Measurements from ENCODE around the gene LOXHD1. TPM values are rescaled to one million over a fixed set of nuclear protein-coding genes. Genes with fewer than 3 reads are reported as not detected.

LOXHD1 gene
- total RNA-seq, 2 experiments from 2014 or later = 0.12 to 0.14 TPM

DNA sequence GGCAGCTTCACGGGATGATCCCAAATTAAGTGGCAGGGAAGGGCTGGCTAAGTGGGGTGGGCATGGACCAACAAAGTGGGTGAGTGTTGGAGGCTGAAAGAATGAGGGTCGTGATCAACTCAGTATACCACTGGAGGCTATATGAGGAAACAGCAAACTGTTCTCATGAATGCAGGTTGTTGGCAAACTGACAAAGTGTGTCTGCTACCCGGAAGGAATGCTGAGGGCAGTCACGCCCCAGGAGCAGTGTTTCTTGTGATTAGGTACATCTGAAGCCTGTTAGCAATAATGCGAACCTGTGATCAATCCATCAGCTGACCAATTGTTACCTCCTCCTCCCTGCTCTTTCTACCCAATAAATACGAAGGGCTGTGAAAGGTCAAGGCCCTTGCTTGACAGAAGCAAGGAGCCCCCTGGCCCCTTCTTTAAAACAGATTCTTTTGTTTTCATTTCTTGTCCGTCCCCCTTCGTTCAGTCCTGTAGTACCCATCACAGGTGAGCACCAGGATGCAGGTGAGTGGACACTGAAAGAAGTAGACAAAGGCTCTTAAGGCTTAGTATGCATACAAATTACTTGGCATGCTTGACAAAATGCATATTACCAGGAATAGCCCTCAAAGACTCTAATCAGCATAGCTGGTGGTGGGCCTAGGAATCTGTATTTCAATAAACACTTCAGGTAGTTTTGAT is 67.9 kb downstream of the LOXHD1 start:
- no peak for DNase-seq
- Mint-ChIP-seq H3K9me3 (no peaks in the 10 kb centered on the region), H3K4me3 (no peak overlapping the region), H3K27ac (no peak overlapping the region), H3K4me1 (no peaks in the 10 kb centered on the region), H3K36me3 (no peaks in the 10 kb centered on the region), H3K27me3 (peaks cover 1% of the 10 kb centered on the region)

DNA sequence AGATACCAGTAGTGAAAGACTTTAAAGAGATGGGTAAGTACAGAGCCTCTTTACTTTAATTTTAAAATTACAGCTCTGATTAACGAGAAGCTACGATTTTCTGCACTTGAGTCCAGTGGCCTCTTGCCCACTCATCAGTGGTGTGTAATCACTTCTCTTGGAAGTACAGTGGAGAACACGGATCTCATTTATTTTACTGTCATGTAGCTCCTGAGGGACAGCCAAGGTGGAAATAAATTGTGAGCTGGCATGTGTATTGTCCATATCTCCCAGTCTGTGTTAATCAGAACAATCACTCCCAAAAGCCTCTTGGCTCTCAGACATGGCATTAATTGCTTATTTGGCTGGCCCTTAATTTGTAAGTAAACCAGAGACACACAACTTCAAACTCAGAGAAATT is 69.4 kb downstream of the LOXHD1 start:
- H3K4me3 Mint-ChIP-seq = no peak overlapping the region
- no peaks in the 10 kb centered on the region for H3K27me3 Mint-ChIP-seq
- no peak overlapping the region for H3K27ac Mint-ChIP-seq
- H3K4me1 Mint-ChIP-seq = no peaks in the 10 kb centered on the region
- H3K9me3 Mint-ChIP-seq = no peaks in the 10 kb centered on the region
- H3K36me3 Mint-ChIP-seq = no peaks in the 10 kb centered on the region
- no peak for DNase-seq

DNA sequence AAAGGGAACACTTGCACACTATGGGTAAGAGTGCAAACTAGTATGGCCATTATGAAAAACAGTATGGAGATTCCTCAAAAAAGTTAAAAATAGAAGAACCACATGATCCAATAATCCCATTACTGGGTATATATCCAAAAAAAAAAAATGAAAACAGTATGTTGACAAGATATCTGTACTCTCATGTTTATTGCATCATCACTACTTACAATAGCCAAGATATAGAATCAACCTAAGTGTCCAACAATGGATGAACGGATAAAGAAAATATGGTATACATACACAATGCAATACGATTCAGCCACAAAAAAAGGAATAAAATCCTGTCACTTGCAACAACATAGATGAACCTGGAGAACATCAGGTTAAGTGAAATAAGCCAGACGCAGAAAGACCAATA is 73.3 kb downstream of the LOXHD1 start:
- Mint-ChIP-seq H3K36me3 (peaks cover 7% of the 10 kb centered on the region), H3K4me1 (no peaks in the 10 kb centered on the region), H3K4me3 (no peak overlapping the region), H3K9me3 (peaks cover 19% of the 10 kb centered on the region), H3K27ac (no peak overlapping the region), H3K27me3 (peaks cover 4% of the 10 kb centered on the region)
- DNase-seq = no peak

DNA sequence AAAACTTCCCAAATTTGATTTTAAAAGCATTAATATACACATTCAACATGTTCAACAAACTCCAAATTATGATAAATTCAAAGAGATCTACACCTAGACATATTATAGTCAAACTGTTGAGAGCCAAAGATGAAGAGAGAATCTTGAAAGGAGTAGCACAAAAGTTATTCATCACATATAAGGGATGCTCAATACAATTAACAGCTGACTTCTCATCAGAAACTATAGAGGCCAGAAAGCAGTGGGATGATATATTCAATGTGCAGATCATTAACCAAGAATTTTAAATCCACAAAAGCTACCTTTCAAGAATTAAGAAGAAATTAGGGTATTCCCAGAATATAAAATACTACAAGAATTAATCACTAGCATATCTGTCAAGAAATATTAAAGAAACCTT is 75.4 kb downstream of the LOXHD1 start:
- no peak overlapping the region for H3K27ac Mint-ChIP-seq
- H3K9me3 Mint-ChIP-seq = peaks cover 19% of the 10 kb centered on the region
- peaks cover 7% of the 10 kb centered on the region for H3K36me3 Mint-ChIP-seq
- DNase-seq = no peak
- H3K27me3 Mint-ChIP-seq = peaks cover 4% of the 10 kb centered on the region
- H3K4me1 Mint-ChIP-seq = no peaks in the 10 kb centered on the region
- no peak overlapping the region for H3K4me3 Mint-ChIP-seq

DNA sequence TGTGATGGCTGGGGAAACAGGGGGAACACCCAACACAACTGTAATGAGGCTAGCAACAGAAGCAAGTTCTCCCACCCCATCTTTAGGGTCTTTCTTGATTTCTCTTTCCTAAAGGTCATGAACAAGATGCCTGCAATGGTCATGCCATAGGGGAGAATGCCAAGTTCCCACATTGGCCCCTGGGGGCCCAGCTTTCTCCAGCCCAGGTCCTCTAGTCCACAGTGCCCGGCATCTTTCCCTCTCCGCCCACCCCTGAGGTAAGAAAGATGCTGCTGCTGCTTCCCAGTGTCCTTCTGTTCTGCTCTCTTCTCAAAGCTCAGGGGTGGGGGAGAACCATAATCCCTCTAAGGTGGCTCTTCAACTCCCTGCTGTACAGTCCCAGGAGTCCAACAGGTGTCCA is 78.0 kb downstream of the LOXHD1 start:
- peaks cover 4% of the 10 kb centered on the region for H3K27me3 Mint-ChIP-seq
- DNase-seq = no peak
- peaks cover 3% of the 10 kb centered on the region for H3K4me1 Mint-ChIP-seq
- peaks cover 19% of the 10 kb centered on the region for H3K9me3 Mint-ChIP-seq
- peaks cover 7% of the 10 kb centered on the region for H3K36me3 Mint-ChIP-seq
- no peak overlapping the region for H3K4me3 Mint-ChIP-seq
- no peak overlapping the region for H3K27ac Mint-ChIP-seq

DNA sequence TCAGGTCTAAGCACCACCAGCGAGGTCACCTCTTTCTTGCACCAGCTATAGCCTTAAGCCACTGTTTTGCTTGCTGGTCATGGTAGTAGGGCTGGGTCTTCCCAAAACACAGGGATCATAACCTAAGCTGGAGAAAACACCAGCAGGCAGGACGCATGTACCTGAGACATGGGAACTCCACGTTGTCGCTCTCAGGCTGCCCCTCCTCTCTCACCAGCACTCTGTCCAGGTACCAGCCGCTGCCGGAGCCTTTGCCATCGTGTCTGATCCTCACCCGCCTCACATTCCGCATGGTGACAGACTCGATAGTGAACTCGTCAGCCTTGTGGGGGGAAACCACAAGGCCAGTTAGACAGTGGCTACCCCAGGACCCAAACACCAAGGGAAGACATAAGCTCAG is 79.5 kb downstream of the LOXHD1 start:
- no peak overlapping the region for H3K4me3 Mint-ChIP-seq
- peaks cover 4% of the 10 kb centered on the region for H3K27me3 Mint-ChIP-seq
- peaks cover 5% of the 10 kb centered on the region for H3K4me1 Mint-ChIP-seq
- no peak for DNase-seq
- no peak overlapping the region for H3K27ac Mint-ChIP-seq
- peaks cover 7% of the 10 kb centered on the region for H3K36me3 Mint-ChIP-seq
- peaks cover 19% of the 10 kb centered on the region for H3K9me3 Mint-ChIP-seq

DNA sequence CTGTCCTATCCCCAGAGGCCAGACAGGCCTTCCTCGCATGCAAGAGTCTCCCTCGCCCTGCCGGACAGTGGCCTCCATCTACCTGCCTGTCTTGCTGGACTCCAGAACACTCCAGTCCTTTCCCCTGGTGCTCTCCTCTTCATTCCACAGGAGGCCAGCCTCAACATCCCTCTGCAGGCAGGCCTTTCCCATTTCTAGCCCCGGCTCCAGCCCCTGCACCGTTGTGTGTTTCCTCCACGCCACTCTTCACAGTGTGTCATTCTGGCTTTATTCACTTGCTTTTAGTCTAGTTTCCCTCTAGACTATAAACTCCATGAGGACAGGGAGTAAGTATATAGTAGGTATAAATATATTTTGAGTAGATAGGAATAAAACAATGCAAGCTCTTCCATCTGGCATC is 81.2 kb downstream of the LOXHD1 start:
- Mint-ChIP-seq H3K27ac (no peak overlapping the region), H3K4me1 (peaks cover 5% of the 10 kb centered on the region), H3K27me3 (peaks cover 4% of the 10 kb centered on the region), H3K36me3 (peaks cover 3% of the 10 kb centered on the region), H3K4me3 (no peak overlapping the region), H3K9me3 (peaks cover 11% of the 10 kb centered on the region)
- no peak for DNase-seq

DNA sequence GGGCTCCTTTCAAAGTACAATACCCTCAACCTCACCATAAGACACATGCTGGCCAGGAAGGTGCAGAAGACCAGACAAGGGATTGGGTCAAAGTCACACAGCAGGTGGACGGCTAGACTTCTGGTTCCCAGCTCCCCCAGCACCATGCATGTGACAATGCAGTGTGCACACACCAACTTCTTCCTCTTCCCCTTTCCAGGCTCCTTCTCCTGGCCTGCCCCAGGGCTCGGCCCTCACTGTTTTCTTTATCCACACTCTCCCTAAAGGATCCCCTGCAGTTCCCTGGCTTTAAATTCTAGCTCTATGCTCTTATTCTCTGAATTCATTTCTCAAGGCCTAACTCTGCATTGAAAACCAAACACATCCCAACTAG is 82.3 kb downstream of the LOXHD1 start:
- no peak overlapping the region for H3K27ac Mint-ChIP-seq
- DNase-seq = no peak
- H3K9me3 Mint-ChIP-seq = peaks cover 2% of the 10 kb centered on the region
- H3K4me1 Mint-ChIP-seq = peaks cover 5% of the 10 kb centered on the region
- no peak overlapping the region for H3K4me3 Mint-ChIP-seq
- no peaks in the 10 kb centered on the region for H3K36me3 Mint-ChIP-seq
- peaks cover 2% of the 10 kb centered on the region for H3K27me3 Mint-ChIP-seq

DNA sequence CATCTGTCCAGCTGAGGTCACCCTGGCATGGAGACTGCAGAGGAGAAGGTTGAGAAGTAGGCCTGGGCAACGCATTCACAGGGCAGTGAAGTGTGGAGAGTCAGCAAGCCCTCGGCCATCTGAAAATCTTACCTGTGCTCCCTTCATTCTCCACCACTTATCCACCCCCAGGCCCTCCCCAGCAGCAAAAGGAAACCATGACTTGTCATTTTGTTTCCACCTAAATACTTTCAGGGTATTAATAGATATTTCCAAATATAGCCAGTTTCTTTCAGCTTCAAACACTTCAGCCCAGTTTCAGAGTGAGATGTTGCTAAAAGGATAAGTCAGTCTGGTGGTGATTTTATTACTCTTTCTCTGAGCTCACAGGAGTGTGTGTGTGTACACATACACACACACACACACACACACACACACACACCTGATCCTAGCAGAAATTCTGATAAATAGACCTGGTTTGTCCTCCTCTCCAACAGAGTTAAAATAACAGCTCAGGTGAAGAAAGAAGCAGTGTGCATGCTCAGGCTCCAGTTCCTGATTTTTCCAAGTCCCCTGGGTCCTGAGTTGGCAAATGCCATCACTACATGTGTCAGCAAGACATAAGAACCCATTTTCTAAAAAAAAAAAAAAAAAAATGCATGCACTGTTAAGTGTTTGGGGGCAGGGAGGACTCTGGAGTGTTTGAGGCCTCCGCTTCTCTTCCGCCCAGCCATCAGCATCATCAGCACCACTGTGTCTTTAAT is 82.8 kb downstream of the LOXHD1 start:
- Mint-ChIP-seq H3K36me3 (no peaks in the 10 kb centered on the region), H3K4me1 (peaks cover 5% of the 10 kb centered on the region), H3K9me3 (no peaks in the 10 kb centered on the region), H3K4me3 (no peak overlapping the region), H3K27ac (no peak overlapping the region), H3K27me3 (no peaks in the 10 kb centered on the region)
- no peak for DNase-seq

DNA sequence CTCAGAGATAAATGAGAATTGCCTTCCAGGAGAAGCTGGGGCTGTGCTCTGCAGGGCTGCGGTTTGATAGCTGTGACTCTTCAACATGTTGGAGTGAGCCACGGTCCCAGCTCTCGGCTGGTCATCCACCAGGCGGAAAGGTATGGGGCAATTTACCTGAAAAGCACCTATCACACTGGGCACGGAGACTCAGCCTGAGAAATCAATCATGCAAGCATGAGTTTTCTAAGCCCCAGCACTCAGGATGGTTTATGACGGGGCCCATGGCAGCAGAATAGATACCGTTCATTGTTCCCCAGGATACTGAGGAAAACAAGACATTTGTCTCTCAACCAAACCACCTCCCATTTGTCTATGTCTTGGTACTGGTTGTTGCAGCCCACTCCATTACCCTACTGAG is 83.9 kb downstream of the LOXHD1 start:
- Mint-ChIP-seq H3K27ac (no peak overlapping the region), H3K36me3 (no peaks in the 10 kb centered on the region), H3K27me3 (no peaks in the 10 kb centered on the region), H3K4me3 (no peak overlapping the region), H3K4me1 (peaks cover 5% of the 10 kb centered on the region), H3K9me3 (no peaks in the 10 kb centered on the region)
- no peak for DNase-seq

DNA sequence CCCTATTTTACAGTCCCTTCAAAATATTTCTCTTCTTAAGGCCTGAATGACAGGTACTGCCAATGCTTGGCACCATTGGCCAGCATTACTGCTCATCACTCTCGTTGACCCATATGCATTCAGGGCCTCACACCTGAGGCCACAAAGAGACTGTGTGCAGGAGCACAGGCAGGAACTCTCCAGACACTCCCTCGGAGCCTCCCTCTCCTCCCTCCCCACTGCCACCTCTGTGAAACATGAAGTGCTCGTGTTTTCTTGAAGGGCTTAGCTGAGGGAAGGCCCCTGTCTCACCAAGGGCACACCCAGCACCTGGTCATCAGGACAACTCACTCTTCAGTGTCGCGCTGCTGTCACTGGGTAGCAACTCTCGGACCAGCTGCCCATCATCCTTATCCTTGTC is 85.3 kb downstream of the LOXHD1 start:
- Mint-ChIP-seq H3K27ac (no peak overlapping the region), H3K4me3 (no peak overlapping the region), H3K9me3 (no peaks in the 10 kb centered on the region), H3K27me3 (no peaks in the 10 kb centered on the region), H3K36me3 (no peaks in the 10 kb centered on the region), H3K4me1 (peaks cover 5% of the 10 kb centered on the region)
- no peak for DNase-seq

DNA sequence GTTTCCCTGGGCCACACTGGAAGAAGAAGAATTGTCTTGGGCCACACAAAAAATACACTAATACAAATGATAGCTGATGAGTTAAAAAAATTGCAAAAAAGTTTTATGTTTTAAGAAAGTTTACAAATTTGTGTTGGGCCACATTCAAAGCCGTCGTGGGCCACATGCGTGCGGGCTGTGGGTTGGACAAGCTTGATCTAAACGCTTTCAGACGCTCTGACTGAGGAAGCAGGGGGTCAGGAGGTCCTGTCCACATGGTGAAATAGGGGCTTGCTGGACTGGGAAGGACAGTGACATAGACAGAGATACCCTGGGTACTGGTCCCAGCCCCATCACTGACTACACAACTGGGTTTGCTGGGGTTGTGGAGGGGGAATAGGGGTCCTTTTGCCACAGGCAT is 86.4 kb downstream of the LOXHD1 start:
- Mint-ChIP-seq H3K36me3 (no peaks in the 10 kb centered on the region), H3K4me1 (peaks cover 5% of the 10 kb centered on the region), H3K4me3 (no peak overlapping the region)

DNA sequence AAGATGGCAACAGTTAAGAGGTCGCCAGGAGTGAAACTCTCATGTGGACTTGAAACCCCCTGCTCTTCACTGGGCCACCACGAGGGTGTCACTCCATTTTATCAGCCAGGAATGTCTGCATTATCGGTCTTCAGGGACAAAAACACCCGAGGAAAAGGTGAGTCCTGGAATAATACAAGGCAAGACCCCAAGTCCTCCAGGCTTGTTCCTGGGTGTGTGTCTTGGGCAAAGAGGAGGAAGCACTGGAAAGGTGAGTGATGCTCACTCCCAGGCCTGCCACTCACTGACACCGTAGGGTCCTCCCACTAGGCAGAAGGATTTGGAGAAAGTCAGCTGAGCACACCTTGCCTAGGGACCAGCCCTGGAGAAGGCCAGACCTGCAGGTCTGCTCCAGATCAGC is 86.9 kb downstream of the LOXHD1 start:
- no peak overlapping the region for H3K4me3 Mint-ChIP-seq
- peaks cover 5% of the 10 kb centered on the region for H3K4me1 Mint-ChIP-seq
- H3K27me3 Mint-ChIP-seq = no peaks in the 10 kb centered on the region
- H3K9me3 Mint-ChIP-seq = no peaks in the 10 kb centered on the region
- no peaks in the 10 kb centered on the region for H3K36me3 Mint-ChIP-seq
- no peak for DNase-seq
- H3K27ac Mint-ChIP-seq = no peak overlapping the region

More for the DNA sequence above, 86.4 kb downstream of the LOXHD1 start:
- Mint-ChIP-seq H3K27ac (no peak overlapping the region), H3K27me3 (no peaks in the 10 kb centered on the region), H3K9me3 (no peaks in the 10 kb centered on the region)
- DNase-seq = no peak

DNA sequence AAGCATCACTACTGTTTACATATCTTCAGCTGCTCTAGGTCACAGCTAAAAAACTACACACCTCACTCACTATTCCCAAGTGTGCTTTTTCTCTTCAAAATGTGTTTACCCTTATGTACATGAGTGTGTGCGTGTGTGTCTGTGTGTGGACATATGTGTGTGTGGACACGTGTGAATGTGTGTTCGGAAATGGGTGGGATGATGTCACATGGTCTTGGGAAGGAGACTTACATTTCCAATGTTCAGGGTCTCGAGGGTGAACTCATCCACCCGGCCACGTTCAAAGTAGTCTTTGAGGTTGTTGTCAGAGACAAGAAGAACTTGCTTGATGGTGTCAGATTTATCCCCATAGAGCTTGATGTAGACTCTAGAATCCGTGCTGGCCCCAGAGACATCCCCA is 87.8 kb downstream of the LOXHD1 start:
- Mint-ChIP-seq H3K27ac (no peak overlapping the region), H3K9me3 (no peaks in the 10 kb centered on the region), H3K27me3 (no peaks in the 10 kb centered on the region), H3K4me1 (peaks cover 5% of the 10 kb centered on the region), H3K36me3 (no peaks in the 10 kb centered on the region), H3K4me3 (no peak overlapping the region)
- DNase-seq = no peak

DNA sequence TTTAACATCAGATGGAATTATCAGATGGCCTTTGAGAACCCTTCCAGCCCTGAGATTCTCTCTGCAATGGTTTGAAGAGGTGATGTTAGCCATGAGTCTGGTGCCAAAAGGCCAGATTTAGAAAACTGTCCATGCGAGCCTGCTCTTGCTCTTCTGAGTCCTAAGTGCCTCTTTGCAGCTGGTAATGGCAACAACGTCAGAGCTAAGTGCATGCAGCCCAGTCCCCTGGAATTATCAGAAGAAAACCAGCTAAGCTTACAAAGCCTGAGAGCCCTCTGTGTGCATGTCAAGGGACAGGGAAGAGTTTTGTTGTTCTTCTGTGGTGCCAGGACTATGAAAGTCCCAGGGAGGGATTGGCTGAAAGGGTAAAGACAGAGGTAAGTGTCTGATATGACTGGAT is 89.8 kb downstream of the LOXHD1 start:
- H3K9me3 Mint-ChIP-seq = no peaks in the 10 kb centered on the region
- no peaks in the 10 kb centered on the region for H3K27me3 Mint-ChIP-seq
- H3K4me3 Mint-ChIP-seq = no peak overlapping the region
- no peak overlapping the region for H3K27ac Mint-ChIP-seq
- no peaks in the 10 kb centered on the region for H3K36me3 Mint-ChIP-seq
- H3K4me1 Mint-ChIP-seq = no peaks in the 10 kb centered on the region
- DNase-seq = no peak

DNA sequence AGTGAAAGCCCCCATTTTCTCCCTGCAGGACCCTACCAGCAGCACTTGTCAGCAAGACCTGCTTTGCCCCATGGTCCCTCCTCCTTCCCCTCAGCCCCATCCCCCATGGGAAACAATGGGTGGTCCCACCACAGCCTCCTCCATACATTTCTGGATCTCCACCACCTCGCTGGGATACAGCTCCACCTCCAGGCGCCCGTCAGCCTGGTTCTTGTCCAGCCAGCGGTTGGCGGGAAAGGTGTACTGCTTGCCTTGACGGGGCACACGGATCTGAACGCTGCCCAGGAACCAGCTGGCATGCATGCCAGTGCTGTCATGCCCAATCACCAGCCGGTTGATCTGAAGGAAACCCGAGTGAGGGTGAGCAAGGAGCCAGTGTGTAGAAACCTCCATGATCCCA is 90.9 kb downstream of the LOXHD1 start:
- H3K36me3 Mint-ChIP-seq = no peaks in the 10 kb centered on the region
- H3K4me3 Mint-ChIP-seq = no peak overlapping the region
- DNase-seq = no peak
- no peaks in the 10 kb centered on the region for H3K27me3 Mint-ChIP-seq
- no peaks in the 10 kb centered on the region for H3K9me3 Mint-ChIP-seq
- no peaks in the 10 kb centered on the region for H3K4me1 Mint-ChIP-seq
- H3K27ac Mint-ChIP-seq = no peak overlapping the region
